KOPT-K1 (cell line): ENCODE measurements around the gene CELF2.
"Not testable (repeated sequence)": the region's sequence is repeated elsewhere in the genome, so short reads cannot be mapped to it uniquely, and the experiment has no call there.

Experiments used
- H3K27ac ChIP-seq: fragments of 200-600 bp; sonication (generic); 2 replicates; pipeline ENCODE4 v1.5.1; 2016; ENCODE audit warnings: antibody characterized with exemption, mild to moderate bottlenecking, low read depth, low read length; ENCODE audit not compliant: poor library complexity, severe bottlenecking
- H3K36me3 ChIP-seq: fragments of 200-600 bp; sonication (generic); 2 replicates; pipeline ENCODE4 v1.5.1; 2017; ENCODE audit warnings: antibody characterized with exemption, mild to moderate bottlenecking, low read length, moderate library complexity; ENCODE audit not compliant: insufficient read depth
- H3K9me3 ChIP-seq: fragments of 200-600 bp; sonication (generic); 2 replicates; pipeline ENCODE4 v1.5.1; 2017; ENCODE audit warnings: antibody characterized with exemption, low read length, mild to moderate bottlenecking; ENCODE audit not compliant: insufficient read depth, poor library complexity, severe bottlenecking

Gene CELF2

GRCh38 chr10:11335881-11336430 is 318.3 kb downstream of the CELF2 start:
- peaks cover 29% of the 10 kb centered on the region for H3K36me3 ChIP-seq
- no peak overlapping the region for H3K27ac ChIP-seq
- H3K9me3 ChIP-seq: no peaks in the 10 kb centered on the region

GRCh38 chr10:11336722-11337162 is 319.1 kb downstream of the CELF2 start:
- Histone ChIP-seq H3K27ac (no peak overlapping the region), H3K36me3 (peaks cover 26% of the 10 kb centered on the region), H3K9me3 (no peaks in the 10 kb centered on the region)

GRCh38 chr10:11337516-11337915 is 319.8 kb downstream of the CELF2 start:
- Histone ChIP-seq H3K27ac (no peak overlapping the region), H3K36me3 (peaks cover 22% of the 10 kb centered on the region), H3K9me3 (no peaks in the 10 kb centered on the region)

GRCh38 chr10:11338160-11338844 is 320.6 kb downstream of the CELF2 start:
- no peaks in the 10 kb centered on the region for H3K9me3 ChIP-seq
- peaks cover 22% of the 10 kb centered on the region for H3K36me3 ChIP-seq

GRCh38 chr10:11339013-11339412 is 321.3 kb downstream of the CELF2 start:
- Histone ChIP-seq H3K9me3 (no peaks in the 10 kb centered on the region), H3K36me3 (peaks cover 18% of the 10 kb centered on the region), H3K27ac (no peak overlapping the region)

More at GRCh38 chr10:11338160-11338844, 320.6 kb downstream of the CELF2 start:
- no peak overlapping the region for H3K27ac ChIP-seq

GRCh38 chr10:11339660-11340059 is 322.0 kb downstream of the CELF2 start:
- H3K27ac ChIP-seq: no peak overlapping the region
- H3K9me3 ChIP-seq: no peaks in the 10 kb centered on the region
- peaks cover 11% of the 10 kb centered on the region for H3K36me3 ChIP-seq

- Histone ChIP-seq H3K27ac (no peak overlapping the region), H3K9me3 (no peaks in the 10 kb centered on the region), H3K36me3 (no peaks in the 10 kb centered on the region)
Observed at GRCh38 chr10:11341283-11341960, 323.8 kb downstream of the CELF2 start.

- H3K27ac ChIP-seq: no peak overlapping the region
Observed at GRCh38 chr10:11344081-11344480, 326.4 kb downstream of the CELF2 start.

GRCh38 chr10:11344550-11344949 is 326.9 kb downstream of the CELF2 start:
- H3K27ac ChIP-seq: no peak overlapping the region
- no peaks in the 10 kb centered on the region for H3K36me3 ChIP-seq
- H3K9me3 ChIP-seq: no peaks in the 10 kb centered on the region

More at GRCh38 chr10:11344081-11344480, 326.4 kb downstream of the CELF2 start:
- Histone ChIP-seq H3K36me3 (no peaks in the 10 kb centered on the region), H3K9me3 (no peaks in the 10 kb centered on the region)

- no peaks in the 10 kb centered on the region for H3K36me3 ChIP-seq
- H3K27ac ChIP-seq: no peak overlapping the region
- H3K9me3 ChIP-seq: no peaks in the 10 kb centered on the region
Observed at GRCh38 chr10:11345224-11346054, 327.8 kb downstream of the CELF2 start.

GRCh38 chr10:11347580-11347979 is 329.9 kb downstream of the CELF2 start:
- not testable (repeated sequence) for H3K27ac ChIP-seq, H3K36me3 ChIP-seq, H3K9me3 ChIP-seq

GRCh38 chr10:11351801-11352200 is 334.1 kb downstream of the CELF2 start:
- Histone ChIP-seq H3K36me3 (no peaks in the 10 kb centered on the region), H3K9me3 (no peaks in the 10 kb centered on the region), H3K27ac (no peak overlapping the region)

GRCh38 chr10:11353006-11353896 is 335.6 kb downstream of the CELF2 start:
- H3K9me3 ChIP-seq: no peaks in the 10 kb centered on the region
- no peak overlapping the region for H3K27ac ChIP-seq
- H3K36me3 ChIP-seq: no peaks in the 10 kb centered on the region

GRCh38 chr10:11354823-11355222 is 337.2 kb downstream of the CELF2 start:
- Histone ChIP-seq H3K27ac (no peak overlapping the region), H3K9me3 (peaks cover 5% of the 10 kb centered on the region), H3K36me3 (no peaks in the 10 kb centered on the region)
